H4 (cell line): ENCODE measurements around the gene TAOK2. TPM values are rescaled to one million over a fixed set of nuclear protein-coding genes. Genes with fewer than 3 reads are reported as not detected.
"Not testable (repeated sequence)": the region's sequence is repeated elsewhere in the genome, so short reads cannot be mapped to it uniquely, and the experiment has no call there.

ENCODE experiments used
- DNase-seq: peaks from one replicate; pipeline ENCODE4 v3.0.0-alpha.2; 2015; ENCODE audit warnings: low spot score
- total RNA-seq: library from RNA; depleted of rRNA; stranded (reverse); fragments of >200 nt; shearing (Covaris generic); gene quantifications from 2 replicates; pipeline ENCODE4 v1.2.3, GENCODE V29; 2014

TAOK2 gene
- total RNA-seq, 1 experiment from 2014 or later, result 11.6 TPM

GRCh38 chr16:30003670-30004423 is 30.2 kb downstream of the TAOK2 start:
- DNase-seq, result no peak

GRCh38 chr16:30004424-30004776 is 30.7 kb downstream of the TAOK2 start:
- DNase-seq, result no peak

- no peak for DNase-seq
Observed at GRCh38 chr16:30004811-30005242, 31.2 kb downstream of the TAOK2 start.

- no peak for DNase-seq
Observed at GRCh38 chr16:30005341-30006094, 31.9 kb downstream of the TAOK2 start.

- no peak for DNase-seq
Observed at GRCh38 chr16:30006095-30006473, 32.4 kb downstream of the TAOK2 start.

- DNase-seq, result no peak
Observed at GRCh38 chr16:30006659-30007377, 33.1 kb downstream of the TAOK2 start.

- DNase-seq, result no peak
Observed at GRCh38 chr16:30007378-30007895, 33.8 kb downstream of the TAOK2 start.

GRCh38 chr16:30009085-30009862 is 35.6 kb downstream of the TAOK2 start:
- DNase-seq, result no peak

- DNase-seq, result no peak
Observed at GRCh38 chr16:30009990-30010843, 36.5 kb downstream of the TAOK2 start.

- DNase-seq, result no peak
Observed at GRCh38 chr16:30010844-30011713, 37.4 kb downstream of the TAOK2 start, which contains the start of gene DOC2A. Gene DOC2A (minus strand): TSS chr16:30011027. CDS start chr16:30010222, 805 bp downstream.

GRCh38 chr16:30011714-30012504 is 38.2 kb downstream of the TAOK2 start:
- DNase-seq, result no peak

GRCh38 chr16:30012598-30012997 is 38.9 kb downstream of the TAOK2 start:
- DNase-seq, result not testable (repeated sequence)

- not testable (repeated sequence) for DNase-seq
Observed at GRCh38 chr16:30015450-30015849, 41.8 kb downstream of the TAOK2 start.

GRCh38 chr16:30016555-30017276 is 43.0 kb downstream of the TAOK2 start:
- DNase-seq, result no peak

GRCh38 chr16:30017277-30017656 is 43.6 kb downstream of the TAOK2 start:
- no peak for DNase-seq

GRCh38 chr16:30017937-30018336 is 44.3 kb downstream of the TAOK2 start:
- DNase-seq, result not testable (repeated sequence)

- DNase-seq, result no peak
Observed at GRCh38 chr16:30018731-30019158, 45.1 kb downstream of the TAOK2 start.

- DNase-seq, result no peak
Observed at GRCh38 chr16:30022887-30023286, 49.2 kb downstream of the TAOK2 start, which contains the start of gene C16orf92. Gene C16orf92 (plus strand): TSS chr16:30023198. CDS start chr16:30023341, 143 bp downstream.
